NCI-H1092 (cell line): ENCODE data around the gene DHX38.
A peak's percentile ranks its signal among the peaks of the same experiment; 100 is the strongest.

ENCODE experiments used
- DNase-seq: peaks from one replicate; lab custom pipeline; 2025; lab: John Stamatoyannopoulos, UW

Gene DHX38

DNA sequence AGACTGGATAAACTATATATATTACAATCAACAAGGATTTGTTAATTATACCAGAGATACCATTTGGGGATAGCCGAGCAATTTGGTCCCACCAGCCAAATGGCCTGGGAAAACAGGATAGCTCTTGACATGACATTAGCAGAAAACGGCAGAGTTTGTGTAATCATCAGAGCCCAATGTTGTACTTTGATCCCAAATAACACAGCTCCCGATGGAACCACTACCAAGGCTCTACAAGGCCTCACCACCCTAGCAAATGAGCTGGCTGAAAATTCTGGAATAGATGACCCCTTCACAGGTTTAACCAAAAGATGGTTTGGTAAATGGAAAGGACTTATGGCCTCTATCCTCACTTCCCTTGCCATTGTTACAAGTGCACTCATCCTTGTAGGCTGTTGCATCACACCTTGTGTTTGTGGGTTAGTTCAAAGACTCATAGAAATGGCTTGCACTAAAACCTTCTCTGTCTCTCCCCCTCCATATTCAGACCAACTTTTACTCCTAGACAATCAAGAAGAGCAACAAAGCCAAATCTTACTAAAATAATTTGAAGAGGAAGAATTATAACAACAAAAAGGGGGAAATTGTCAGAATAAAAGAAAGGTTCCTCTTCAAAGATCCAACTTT is 9.8 kb upstream of the DHX38 start:
- no peak for DNase-seq

DNA sequence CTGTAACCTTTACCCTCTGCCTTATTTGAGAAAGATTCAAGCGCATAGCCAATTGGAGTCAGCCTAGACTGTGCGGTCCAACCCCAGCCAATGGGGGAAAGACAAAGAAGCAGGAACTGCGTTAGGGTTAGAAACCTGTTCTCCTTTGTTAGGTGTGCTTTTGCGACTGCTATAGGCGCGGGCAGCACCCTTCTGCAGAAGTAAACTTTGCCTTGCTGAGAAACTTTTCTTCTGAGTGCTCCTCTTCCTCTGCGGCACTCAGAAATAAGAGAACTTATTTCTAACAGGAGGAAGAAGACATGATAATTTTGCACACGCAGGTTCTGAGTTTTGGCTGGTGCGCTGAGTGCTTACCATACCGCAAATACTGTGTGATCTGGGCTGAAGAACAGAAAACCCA is 9.2 kb upstream of the DHX38 start:
- DNase-seq = no peak

DNA sequence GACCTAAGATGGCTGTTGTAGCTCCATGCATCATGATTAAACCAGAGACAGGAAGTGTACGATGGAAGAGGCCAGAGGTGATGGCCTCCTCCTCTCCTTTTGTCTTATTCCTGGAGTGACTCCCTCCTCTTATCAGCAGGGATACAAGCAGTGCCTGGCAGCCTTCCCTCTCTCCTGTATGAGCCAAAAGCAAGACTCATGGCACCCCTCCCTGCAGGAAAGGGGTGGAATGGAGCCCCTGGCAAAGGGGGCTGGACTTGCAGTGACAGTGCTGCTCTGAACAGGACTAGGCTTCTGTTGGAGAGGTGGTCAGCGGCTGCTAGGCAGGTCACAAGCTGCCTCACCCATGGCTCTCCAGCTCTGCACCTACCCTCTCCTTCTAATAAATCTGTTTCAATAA is 8.6 kb upstream of the DHX38 start:
- no peak for DNase-seq

DNA sequence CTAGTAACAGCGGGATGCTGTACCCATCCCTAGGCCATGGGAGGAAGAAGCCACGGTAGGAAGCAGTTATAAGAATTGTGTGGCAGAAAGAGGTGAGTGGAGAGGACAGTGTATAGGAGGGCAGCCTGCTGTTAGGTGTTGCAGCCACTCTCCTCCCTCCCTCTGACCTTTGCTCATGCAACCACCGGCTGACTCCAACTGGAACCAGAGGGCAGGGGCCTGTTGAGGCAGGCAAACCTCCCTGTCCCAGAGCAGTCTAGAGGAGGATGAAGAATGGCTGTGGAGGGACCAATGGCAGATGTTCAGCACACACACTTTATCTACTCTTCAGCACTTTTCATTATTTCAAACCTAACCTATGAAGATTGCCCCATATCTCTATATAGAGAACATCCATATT is 2.4 kb upstream of the DHX38 start:
- no peak for DNase-seq

DNA sequence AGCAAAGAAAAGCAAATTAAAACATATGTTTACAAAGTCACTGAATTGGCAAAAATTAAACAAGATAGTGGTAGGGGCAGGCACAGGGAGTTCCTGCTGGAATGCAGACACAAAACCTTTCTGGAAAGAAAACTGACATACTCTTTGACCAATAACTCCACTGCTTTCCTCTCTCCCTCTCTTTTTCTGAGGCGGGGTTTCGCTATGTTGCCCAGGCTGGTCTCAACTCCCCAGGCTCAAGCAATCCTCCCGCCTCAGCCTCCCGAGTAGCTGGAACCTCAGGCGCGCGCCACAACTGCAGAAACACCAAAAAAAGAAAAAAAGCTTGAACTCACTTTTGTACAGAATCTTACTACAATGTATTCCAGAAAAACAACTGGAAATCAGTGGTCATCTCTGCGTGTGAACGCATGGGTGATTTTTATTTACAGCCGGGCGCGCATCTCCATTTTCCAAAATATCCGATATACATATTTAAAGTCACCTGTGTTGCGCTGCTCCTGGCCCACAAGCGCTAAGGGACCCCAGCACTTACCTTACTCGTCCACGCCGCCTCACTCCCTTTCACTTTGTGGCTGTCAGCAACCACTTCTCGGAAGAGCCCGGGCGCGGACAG is 707 bp upstream of the DHX38 start:
- DNase-seq = no peak

DNA sequence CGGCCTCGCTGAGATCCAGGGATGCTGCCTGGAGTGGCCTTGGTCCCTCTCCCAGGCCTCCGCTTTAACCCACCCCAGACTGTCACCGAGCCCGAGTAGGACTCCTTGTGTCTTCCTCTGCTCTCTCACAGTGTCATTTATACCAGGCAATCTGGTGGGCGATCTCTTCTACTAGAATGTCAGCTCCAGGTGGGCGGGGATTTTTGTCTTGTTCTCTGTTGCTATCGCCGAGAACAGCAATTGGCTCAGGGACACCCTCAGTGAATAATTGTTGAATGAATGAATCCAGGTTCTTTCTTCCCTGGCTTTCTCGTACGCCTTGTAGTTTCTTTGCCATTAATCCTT is 591 bp downstream of the DHX38 start:
- DNase-seq = no peak

DNA sequence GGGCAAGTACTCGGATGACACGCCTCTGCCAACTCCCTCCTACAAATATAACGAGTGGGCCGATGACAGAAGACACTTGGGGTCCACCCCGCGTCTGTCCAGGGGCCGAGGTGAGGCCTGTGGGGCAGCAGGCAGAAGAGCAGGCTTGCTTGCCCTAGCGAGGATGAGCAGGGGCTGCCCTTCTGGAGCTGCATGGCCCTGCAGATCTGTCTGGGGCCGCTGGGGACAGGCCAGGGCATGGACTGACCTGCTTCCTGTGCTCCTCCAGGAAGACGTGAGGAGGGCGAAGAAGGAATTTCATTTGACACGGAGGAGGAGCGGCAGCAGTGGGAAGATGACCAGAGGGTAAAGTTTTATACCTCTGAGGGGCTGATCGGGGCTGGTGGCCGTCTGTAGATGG is 5.3 kb downstream of the DHX38 start:
- DNase-seq = no peak

DNA sequence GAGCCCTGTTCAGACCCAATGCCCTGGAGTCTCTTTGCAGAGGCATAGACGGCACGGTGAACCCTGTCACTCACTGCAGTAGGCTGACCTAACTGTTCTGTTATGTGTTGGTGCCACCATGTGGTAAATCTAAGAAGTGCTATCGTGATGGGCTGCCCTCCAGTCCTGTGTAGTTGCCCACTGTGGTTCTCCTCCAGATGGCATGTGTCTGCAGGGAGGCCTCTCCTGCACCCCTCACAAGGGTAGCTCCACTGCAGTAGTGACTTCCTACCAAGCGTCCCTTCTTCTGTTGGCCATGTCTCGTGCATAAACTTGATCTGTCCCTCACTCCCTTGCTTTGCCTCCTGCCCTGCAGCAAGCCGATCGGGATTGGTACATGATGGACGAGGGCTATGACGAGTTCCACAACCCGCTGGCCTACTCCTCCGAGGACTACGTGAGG is 5.8 kb downstream of the DHX38 start:
- peak; percentile 39 for DNase-seq

DNA sequence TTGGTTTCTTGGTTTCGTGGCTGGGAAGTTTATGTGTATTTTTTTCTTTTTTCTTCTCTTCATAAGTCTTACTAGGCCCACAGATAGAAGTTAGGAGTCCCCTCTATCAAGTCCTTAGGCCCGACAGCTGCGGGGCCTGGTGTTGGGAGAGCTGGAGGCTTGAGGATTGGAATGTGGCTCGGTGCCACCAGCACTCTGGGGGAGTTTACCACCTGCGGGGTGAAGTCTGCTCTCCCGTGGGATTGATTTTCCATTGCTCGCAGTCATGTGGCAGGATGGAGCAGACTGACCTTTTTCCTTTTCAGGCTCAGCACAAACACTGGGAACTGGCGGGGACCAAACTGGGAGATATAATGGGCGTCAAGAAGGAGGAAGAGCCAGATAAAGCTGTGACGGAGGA is 7.5 kb downstream of the DHX38 start:
- DNase-seq = no peak

DNA sequence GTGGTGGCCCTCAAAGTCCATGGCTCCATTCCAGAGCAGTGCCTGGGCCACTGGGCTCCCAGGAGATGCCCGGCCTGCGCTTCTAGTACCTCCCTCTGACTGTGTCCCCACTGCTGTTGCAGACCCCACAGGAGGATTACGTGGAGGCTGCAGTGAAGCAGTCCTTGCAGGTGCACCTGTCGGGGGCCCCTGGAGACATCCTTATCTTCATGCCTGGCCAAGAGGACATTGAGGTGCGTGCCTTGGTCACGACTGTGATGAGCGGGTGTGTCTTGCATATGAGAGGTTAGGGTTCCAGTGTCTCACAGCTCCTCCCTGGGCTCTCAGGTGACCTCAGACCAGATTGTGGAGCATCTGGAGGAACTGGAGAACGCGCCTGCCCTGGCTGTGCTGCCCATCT is 11.3 kb downstream of the DHX38 start:
- DNase-seq = no peak

DNA sequence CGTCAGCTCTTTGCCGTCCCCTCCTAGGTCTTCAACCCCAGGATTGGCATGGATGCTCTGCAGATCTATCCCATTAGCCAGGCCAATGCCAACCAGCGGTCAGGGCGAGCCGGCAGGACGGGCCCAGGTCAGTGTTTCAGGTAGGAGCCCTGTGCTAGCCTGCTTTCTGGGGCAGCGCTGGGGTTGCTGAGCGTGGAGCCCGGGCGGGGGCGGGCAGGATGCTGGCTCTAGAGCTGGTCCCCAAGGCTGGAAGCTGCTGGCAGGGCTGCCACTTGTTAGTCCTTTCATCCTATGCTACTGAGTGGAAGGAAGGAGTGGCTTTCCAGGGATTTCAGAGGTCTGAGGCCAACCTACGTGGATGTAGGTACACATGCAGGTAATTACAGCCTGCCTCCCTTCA is 12.3 kb downstream of the DHX38 start:
- DNase-seq = no peak

DNA sequence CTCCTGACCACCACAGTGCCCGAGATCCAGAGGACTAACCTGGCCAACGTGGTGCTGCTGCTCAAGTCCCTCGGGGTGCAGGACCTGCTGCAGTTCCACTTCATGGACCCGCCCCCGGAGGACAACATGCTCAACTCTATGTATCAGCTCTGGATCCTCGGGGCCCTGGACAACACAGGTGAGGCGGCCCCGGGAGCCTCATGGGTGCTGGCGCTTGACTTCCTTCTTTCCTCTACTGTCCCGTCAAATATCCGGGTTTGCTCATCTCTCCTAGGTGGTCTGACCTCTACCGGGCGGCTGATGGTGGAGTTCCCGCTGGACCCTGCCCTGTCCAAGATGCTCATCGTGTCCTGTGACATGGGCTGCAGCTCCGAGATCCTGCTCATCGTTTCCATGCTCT is 13.7 kb downstream of the DHX38 start:
- no peak for DNase-seq

DNA sequence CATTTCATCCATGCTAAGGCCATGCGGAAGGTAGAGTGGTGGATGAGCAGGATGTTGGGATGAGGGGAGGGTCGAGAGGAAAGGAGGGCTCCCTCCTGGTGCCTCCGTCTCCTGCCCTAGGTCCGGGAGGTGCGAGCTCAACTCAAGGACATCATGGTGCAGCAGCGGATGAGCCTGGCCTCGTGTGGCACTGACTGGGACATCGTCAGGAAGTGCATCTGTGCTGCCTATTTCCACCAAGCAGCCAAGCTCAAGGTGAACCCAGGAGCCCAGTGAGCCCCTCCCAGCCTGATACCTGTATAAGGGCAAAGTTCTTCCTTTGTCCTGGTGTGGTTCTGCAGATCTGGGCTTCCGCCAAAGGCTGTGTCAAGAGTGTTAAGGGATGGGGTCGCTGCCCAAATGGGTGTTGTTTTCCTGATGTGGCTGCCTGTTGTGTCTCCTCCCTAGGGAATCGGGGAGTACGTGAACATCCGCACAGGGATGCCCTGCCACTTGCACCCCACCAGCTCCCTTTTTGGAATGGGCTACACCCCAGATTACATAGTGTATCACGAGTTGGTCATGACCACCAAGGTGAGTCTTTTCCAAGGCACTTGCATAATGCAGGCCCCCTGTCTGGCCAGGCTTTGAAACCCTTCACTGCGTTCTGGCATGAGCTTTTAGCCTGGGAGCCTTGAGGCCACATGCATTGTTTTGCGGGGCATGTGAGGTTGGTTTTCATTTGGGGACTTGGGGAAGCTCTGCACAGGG is 14.9 kb downstream of the DHX38 start:
- DNase-seq = no peak

DNA sequence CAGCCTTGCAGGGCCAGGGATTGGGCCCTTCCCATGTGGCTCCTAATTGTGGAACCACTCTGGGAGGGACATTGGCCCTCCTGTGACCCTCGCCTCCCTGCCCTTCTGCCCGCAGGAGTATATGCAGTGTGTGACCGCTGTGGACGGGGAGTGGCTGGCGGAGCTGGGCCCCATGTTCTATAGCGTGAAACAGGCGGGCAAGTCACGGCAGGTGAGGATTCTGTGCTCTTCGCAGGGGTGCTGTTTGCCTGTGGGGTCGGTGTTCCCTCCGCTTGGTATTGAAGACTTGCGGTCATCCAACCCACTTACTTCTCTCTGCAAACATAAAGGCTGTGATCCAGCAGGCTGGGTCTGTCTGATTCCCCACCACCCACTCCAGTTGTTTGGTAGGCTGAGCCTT is 15.7 kb downstream of the DHX38 start:
- no peak for DNase-seq

DNA sequence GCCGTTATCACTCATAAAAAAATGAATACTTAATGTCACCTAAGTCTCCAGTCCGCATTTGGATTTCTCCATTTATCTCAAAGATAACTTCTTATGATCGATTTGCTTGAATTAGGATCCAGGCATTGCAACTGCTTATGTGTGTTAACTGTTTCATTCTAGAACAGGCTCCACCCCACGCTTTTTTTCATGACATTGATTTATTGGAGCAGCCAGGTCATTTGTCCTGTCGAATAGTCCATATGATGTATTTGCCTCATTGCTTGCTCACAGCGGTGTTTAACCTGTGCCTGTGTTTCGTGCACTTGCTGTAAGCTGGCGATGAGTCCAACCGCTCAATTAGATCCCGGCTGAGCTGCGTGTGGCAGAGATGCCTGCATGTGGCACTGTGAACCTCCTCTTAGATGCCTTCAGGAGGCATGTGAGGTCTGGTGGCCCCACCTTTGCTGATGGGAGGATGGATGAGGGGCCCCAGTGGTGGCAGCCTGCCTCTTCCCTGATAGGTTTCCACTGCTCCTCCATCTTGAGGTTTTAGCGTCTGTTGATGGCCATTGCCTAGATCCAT is 16.4 kb downstream of the DHX38 start:
- no peak for DNase-seq

DNA sequence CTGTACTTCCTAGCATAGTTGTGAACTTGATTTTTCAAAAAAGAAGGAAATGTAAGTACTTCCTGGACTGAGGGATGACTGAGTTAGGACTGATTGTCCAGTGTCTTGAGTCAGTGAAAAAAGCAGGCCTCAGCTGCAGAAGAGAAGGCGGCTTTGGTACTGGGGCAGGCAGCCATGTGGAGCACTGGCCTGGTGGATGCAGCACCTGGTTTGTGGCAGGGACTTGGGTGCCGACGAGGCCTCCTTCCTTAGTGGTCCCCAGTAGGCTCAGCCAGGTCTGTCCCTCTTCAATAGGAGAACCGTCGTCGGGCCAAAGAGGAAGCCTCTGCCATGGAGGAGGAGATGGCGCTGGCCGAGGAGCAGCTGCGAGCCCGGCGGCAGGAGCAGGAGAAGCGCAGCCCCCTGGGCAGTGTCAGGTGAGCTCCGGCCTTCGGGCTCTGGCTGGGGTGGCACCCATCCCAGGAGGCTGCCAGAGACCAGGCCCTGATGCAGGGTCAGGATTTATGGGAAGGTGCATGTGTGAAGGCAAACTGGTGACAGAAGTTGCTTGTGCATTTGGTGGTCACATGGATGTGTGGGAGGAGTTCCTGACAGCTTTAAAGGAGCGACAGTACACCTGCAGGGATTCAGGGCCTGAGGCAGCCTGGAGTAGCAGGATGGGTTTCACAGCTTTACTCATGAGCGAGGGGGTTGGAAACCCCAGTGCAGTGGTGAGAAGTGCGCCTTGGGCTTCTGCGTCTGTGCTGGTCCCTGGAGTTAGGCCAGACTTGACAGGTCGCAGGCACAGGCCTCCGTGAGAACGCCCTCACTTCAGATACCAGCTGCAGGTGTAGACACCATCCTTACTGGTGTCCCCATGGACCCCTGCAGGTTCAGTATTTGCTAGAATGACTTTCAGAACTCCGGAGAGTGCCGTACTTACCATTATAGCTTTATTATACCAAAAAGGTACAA is 17.3 kb downstream of the DHX38 start:
- DNase-seq = no peak

DNA sequence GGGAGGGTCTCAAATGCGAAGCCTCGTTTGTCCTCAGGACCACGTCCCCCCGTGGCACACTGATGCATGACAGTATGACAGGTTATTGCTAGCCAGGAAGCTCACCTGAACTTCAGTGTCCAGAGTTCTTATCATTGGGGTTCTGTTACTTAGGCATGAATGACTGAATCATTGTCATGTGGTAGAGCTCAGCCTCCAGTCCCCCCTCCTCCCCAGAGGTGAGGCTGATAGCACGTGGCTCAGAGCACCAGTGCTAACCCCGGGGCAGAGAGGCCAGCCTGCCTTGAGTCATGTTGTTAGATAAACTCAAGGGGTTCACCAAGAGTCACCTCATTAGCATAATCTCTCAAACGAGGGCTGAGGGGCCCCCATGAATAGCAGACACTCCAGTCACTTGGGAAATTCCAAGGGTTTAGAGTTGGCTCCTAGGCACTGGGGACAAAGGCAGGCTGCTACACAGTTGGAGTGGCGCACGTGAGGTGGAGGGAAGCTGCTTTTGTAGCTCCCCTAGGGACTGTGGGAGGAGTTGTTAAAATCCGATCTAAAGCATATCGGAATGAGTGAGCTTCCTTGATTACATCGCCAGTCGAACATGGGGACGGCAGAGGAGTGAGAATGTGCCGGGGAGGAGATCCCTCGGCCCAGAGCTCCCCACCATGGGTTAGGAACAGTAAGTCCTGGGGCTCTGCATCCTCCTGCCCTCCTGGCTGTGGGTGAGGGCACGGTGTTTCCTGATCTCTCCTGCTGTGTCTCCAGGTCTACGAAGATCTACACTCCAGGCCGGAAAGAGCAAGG is 18.2 kb downstream of the DHX38 start:
- no peak for DNase-seq

DNA sequence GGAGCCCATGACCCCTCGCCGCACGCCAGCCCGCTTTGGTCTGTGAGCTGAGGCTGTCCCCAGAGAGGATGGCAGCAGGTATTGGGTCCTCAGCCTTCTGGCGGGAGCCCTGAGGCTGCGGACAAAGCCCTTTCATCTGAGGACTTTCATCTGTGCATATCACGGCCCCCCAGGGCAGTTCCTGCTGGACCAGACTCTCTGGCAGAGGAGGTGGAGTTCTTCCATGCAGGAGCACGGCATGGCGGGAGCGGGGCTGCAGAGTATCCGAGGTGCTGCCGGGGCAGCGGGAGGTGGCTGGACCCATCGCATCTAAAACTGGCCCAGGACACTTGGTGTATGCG is 18.8 kb downstream of the DHX38 start:
- no peak for DNase-seq

DNA sequence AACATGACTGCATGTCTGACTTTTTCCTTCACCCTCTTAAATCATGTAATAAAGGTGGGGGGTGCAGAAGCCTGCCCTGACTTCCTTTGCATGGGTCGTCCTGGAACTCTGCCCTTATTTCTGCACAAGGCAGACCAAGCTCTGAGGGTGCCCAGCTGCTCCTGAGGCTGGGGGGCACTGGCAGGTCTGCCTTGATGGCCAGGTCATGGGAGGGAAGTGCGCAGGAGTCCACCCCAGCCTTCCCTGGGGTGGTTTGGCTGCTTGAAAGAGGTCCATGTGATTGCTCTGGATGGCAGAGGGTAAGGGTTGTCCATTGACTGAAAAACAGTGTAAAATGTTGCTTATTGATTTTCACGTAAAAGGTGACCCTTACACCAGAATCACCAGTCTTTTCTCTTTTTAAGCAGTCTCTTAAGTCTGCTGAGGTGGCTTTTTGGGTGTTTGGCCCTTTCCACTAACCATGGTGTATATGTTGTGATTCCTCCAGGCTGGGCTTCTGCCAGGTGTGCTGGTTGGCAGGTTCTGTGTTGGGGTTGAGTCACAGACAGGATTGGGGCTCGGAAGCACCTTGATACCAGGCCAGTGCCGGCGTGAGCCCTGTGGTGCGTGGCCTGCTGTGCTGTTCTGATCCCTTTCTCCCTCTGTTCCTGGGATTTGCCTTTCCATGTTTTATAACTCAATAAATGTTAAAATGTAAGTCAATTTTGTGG is 19.4 kb downstream of the DHX38 start:
- DNase-seq = no peak

DNA sequence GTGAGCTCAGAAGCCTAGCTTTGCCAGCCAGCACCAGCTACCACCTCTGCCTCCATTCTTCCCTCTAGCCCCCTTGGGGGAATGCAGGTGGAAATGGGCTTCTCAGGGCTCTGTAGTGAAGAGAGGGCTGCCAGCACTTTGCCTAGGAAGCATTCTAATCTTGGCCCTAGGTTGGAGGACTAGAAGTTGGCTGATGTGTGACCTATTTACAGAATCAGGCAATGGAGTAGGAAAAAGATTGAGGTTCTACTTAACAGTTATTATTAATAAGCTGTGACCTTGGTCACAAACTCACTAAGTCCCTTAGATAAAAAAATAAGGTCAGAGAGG is 19.9 kb downstream of the DHX38 start:
- no peak for DNase-seq

DNA sequence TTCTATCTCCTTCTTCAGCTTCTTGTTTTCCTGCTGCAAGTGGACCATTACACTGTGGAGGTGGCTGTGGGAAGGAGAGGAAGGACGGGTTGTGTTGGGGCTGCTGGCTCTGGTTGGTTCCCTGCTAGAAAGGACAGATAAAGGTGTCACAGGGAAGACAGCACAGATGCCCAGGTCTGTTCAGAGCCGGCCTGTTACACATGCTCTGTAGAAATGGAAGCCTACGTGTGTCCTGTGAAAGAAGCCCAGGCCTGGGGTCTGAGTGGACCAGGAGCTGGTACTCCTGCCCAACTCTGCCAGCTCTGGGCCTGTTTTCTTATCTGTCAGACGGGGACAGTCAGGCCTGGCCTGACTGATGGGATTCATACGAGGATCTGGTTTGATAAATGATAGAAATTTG is 26.4 kb downstream of the DHX38 start:
- no peak for DNase-seq
